Chondrocyte (in vitro differentiated cells): Measurements from ENCODE around the gene APOE. TPM values are rescaled to one million over a fixed set of nuclear protein-coding genes. Genes with fewer than 3 reads are reported as not detected.
"Not testable (repeated sequence)": the region's sequence is repeated elsewhere in the genome, so short reads cannot be mapped to it uniquely, and the experiment has no call there.

Experiments
- DNase-seq: peaks from one replicate; pipeline ENCODE4 v3.0.0; 2021; ENCODE audit warnings: mixed read lengths, low spot score
- H3K27ac Mint-ChIP-seq: one replicate; pipeline ENCODE4 v1.8.0; 2021; ENCODE audit warnings: mild to moderate bottlenecking, moderate library complexity, mixed read lengths; ENCODE audit not compliant: unreplicated experiment
- H3K27me3 Mint-ChIP-seq: 2 replicates; pipeline ENCODE4 v1.8.0; 2021; ENCODE audit warnings: low read depth, mixed read lengths
- H3K36me3 Mint-ChIP-seq: 2 replicates; pipeline ENCODE4 v1.8.0; 2021; ENCODE audit warnings: low read depth, mixed read lengths
- H3K4me1 Mint-ChIP-seq: 2 replicates; pipeline ENCODE4 v1.8.0; 2021; ENCODE audit warnings: low read depth, mild to moderate bottlenecking, mixed read lengths
- H3K4me3 Mint-ChIP-seq: one replicate; pipeline ENCODE4 v1.8.0; 2021; ENCODE audit warnings: mild to moderate bottlenecking, moderate library complexity, mixed read lengths; ENCODE audit not compliant: unreplicated experiment
- H3K9me3 Mint-ChIP-seq: 2 replicates; pipeline ENCODE4 v1.8.0; 2021; ENCODE audit warnings: low read depth, mixed read lengths
- total RNA-seq: library from RNA; stranded (reverse); gene quantifications from 3 replicates; pipeline ENCODE4 v1.2.1, GENCODE V29; 2021
- TF ChIP-seq, protein P1 (sequence below): fragments of 200-600 bp; sonication (generic); IDR thresholded peaks from 2 replicates; pipeline ENCODE4 v1.5.0; 2021; ENCODE audit warnings: antibody characterized with exemption, mild to moderate bottlenecking, moderate library complexity

APOE gene
- total RNA-seq, 1 donor from 2014 or later, result 178 TPM

DNA sequence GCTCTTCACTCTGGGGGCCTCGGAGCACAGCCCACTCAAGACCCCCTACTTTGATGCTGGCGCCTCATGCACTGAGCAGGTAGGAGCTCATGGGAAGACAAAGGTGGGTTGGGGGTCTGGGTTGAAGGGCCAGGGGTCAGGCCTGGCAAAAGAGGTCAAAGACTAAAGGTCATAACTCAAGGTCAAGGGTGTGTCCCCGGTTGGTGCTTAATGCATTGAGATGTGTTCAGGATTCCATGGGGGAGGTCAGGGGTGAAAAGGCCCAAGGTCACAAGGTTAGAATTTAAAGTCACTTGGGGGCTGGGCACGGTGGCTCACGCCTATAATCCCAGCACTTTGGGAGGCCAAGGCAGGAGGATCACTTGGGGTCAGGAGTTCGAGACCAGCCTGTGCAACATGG lies 19.5 kb upstream of the APOE start:
- no peak overlapping the region for H3K4me3 Mint-ChIP-seq
- TF ChIP-seq, protein P1, sequence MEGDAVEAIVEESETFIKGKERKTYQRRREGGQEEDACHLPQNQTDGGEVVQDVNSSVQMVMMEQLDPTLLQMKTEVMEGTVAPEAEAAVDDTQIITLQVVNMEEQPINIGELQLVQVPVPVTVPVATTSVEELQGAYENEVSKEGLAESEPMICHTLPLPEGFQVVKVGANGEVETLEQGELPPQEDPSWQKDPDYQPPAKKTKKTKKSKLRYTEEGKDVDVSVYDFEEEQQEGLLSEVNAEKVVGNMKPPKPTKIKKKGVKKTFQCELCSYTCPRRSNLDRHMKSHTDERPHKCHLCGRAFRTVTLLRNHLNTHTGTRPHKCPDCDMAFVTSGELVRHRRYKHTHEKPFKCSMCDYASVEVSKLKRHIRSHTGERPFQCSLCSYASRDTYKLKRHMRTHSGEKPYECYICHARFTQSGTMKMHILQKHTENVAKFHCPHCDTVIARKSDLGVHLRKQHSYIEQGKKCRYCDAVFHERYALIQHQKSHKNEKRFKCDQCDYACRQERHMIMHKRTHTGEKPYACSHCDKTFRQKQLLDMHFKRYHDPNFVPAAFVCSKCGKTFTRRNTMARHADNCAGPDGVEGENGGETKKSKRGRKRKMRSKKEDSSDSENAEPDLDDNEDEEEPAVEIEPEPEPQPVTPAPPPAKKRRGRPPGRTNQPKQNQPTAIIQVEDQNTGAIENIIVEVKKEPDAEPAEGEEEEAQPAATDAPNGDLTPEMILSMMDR, result no peak
- DNase-seq, result no peak
- no peaks in the 10 kb centered on the region for H3K27me3 Mint-ChIP-seq
- peaks cover 32% of the 10 kb centered on the region for H3K4me1 Mint-ChIP-seq
- H3K27ac Mint-ChIP-seq, result no peak overlapping the region
- no peaks in the 10 kb centered on the region for H3K9me3 Mint-ChIP-seq
- peaks cover 23% of the 10 kb centered on the region for H3K36me3 Mint-ChIP-seq

DNA sequence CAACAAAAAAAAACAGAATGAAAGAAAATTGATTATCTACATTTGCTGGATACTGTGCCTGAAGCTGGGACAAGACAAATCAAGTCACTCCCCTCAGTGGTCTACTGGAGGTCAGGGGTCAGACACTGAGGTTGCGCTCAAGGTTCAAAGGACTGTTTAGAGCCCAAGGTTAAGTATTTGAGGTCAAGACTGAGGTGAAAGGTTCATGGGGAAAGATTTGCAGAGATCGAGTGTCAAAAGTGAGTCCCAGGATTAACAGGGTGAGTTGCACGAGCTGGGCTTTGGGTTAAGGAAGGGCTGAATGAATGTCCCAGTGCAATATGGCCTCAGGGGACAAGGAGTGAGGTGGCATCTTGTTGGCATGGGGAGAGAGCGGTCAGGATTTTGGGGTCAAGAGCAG lies 17.9 kb upstream of the APOE start:
- Mint-ChIP-seq H3K4me1 (peaks cover 41% of the 10 kb centered on the region), H3K4me3 (no peak overlapping the region), H3K27me3 (no peaks in the 10 kb centered on the region), H3K36me3 (peaks cover 21% of the 10 kb centered on the region), H3K9me3 (no peaks in the 10 kb centered on the region), H3K27ac (no peak overlapping the region)
- TF ChIP-seq, protein P1, result no peak
- no peak for DNase-seq

DNA sequence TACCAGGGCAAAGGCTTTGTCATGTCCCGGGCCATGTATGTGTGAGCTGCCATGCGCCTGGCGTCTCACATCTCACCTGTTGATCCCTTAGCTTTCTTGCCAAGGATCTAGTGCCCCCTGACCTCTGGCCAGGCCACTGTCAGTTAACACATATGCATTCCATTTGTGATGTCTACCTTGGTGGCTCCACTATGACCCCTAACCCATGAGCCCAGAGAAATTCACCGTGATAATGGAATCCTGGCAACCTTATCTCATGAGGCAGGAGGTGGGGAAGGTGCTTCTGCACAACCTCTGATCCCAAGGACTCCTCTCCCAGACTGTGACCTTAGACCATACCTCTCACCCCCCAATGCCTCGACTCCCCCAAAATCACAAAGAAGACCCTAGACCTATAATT lies 17.3 kb upstream of the APOE start:
- not testable (repeated sequence) for H3K27me3 Mint-ChIP-seq, DNase-seq, H3K4me3 Mint-ChIP-seq, H3K9me3 Mint-ChIP-seq
- H3K4me1 Mint-ChIP-seq, result peaks cover 41% of the 10 kb centered on the region
- H3K27ac Mint-ChIP-seq, result peak overlapping the region; percentile 36
- H3K36me3 Mint-ChIP-seq, result peaks cover 21% of the 10 kb centered on the region

DNA sequence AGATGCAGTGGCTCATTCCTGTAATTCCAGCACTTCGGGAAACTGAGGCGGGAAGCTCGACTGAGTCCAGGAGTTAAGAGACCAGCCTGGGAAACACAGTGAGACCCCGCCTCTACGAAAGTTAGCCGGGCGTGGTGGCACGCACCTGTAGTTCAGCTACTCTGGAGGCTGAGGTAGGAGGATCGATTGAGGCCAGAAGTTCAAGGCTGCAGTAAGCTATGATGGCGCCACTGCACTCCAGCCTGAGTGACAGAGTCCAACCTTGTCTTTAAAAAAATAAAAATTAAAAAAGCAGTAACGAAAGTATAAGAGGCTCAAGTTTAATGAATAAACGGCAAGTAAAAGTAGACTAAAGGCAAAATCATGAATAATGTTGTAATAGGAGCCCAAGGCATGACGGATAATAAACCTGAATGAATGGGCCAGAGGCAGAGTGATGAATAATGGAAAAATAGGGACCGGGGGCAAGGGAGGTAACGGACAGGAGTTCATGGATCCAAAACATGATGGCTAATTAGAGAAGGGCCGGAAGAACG lies 15.7 kb upstream of the APOE start:
- peak overlapping the region; percentile 73 for H3K4me3 Mint-ChIP-seq
- peaks cover 26% of the 10 kb centered on the region for H3K4me1 Mint-ChIP-seq
- no peak for DNase-seq
- H3K9me3 Mint-ChIP-seq, result no peaks in the 10 kb centered on the region
- no peaks in the 10 kb centered on the region for H3K27me3 Mint-ChIP-seq
- peaks cover 25% of the 10 kb centered on the region for H3K36me3 Mint-ChIP-seq
- TF ChIP-seq, protein P1, result no peak
- peak overlapping the region; percentile 94 for H3K27ac Mint-ChIP-seq

DNA sequence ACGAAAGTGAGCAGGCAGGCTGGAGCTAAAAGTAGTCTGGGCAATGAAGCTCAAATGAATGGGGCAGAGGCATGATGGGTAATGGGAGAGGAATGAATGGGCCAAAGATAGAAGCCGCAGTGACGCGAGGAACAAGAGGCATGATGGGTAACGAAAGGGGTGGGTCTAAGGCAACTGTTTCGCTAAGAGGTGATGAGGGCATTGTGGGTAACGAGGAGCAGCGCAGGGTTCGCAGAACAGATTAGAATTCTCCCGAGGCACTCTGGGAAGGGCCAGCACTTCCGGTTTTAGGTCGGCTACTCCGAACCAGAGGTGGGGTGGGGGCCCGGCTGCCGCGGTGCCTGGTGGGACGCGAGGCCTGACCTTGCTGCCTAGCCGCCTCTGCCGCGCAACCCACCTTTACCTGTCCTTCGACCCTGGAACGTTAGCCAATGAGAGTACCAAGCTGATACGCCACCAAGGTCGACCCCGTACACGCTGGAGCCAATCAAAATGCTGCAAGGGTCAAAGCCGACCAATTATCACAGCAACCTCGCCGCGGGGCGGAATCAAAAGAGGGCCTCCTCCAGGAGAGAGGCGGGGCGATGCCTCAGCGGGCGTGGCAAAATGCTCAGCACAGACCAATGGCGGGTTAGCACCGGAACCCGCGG lies 15.1 kb upstream of the APOE start:
- Mint-ChIP-seq H3K36me3 (peaks cover 27% of the 10 kb centered on the region), H3K9me3 (no peaks in the 10 kb centered on the region), H3K27me3 (no peaks in the 10 kb centered on the region)

More for the DNA sequence above, 15.1 kb upstream of the APOE start:
- Mint-ChIP-seq H3K27ac (peak overlapping the region; percentile 94), H3K4me1 (peaks cover 26% of the 10 kb centered on the region), H3K4me3 (peak overlapping the region; percentile 73)
- peak; percentile 100 for DNase-seq
- TF ChIP-seq, protein P1, result no peak
